ENCODE results near the gene TMTC3. TPM values are rescaled to one million over a fixed set of nuclear protein-coding genes. Genes with fewer than 3 reads are reported as not detected.

The TMTC3 gene
- total RNA-seq, 2 donors from 2014 or later: 14.6 to 16.8 TPM

GRCh38 chr12:88192426-88192825, 50.3 kb downstream of the TMTC3 start:
- no peaks in the 10 kb centered on the region for H3K27me3 ChIP-seq
- H3K9me3 ChIP-seq: no peaks in the 10 kb centered on the region
- H3K4me1 ChIP-seq: no peaks in the 10 kb centered on the region
- H3K27ac ChIP-seq: no peak overlapping the region
- DNase-seq: no peak
- no peaks in the 10 kb centered on the region for H3K36me3 ChIP-seq
- intact Hi-C loops (cut with DNase I): no loop called here
- no peak overlapping the region for H3K9ac ChIP-seq (ENCODE audit: low read depth in 2 of 2, low read length in 2 of 2)
- no peak for TF ChIP-seq CTCF (IDR thresholded peaks at IDR 0.05)
- no peak overlapping the region for H3K4me3 ChIP-seq

GRCh38 chr12:88194868-88195267, 52.8 kb downstream of the TMTC3 start:
- intact Hi-C loops (cut with DNase I): no loop called here
- Histone ChIP-seq H3K9ac (ENCODE audit: low read depth in 2 of 2, low read length in 2 of 2) (no peak overlapping the region), H3K9me3 (no peaks in the 10 kb centered on the region), H3K27ac (no peak overlapping the region), H3K36me3 (no peaks in the 10 kb centered on the region), H3K4me1 (no peaks in the 10 kb centered on the region), H3K4me3 (no peak overlapping the region), H3K27me3 (no peaks in the 10 kb centered on the region)
- TF ChIP-seq CTCF (IDR thresholded peaks at IDR 0.05): no peak
- DNase-seq: no peak

GRCh38 chr12:88200029-88200428, 57.9 kb downstream of the TMTC3 start:
- Histone ChIP-seq H3K9ac (ENCODE audit: low read depth in 2 of 2, low read length in 2 of 2) (no peak overlapping the region), H3K4me1 (no peaks in the 10 kb centered on the region), H3K27me3 (no peaks in the 10 kb centered on the region), H3K27ac (no peak overlapping the region), H3K9me3 (no peaks in the 10 kb centered on the region), H3K36me3 (no peaks in the 10 kb centered on the region), H3K4me3 (no peak overlapping the region)
- no peak for DNase-seq
- no peak for TF ChIP-seq CTCF (IDR thresholded peaks at IDR 0.05)
- intact Hi-C loops (cut with DNase I): no loop called here

- no peak for TF ChIP-seq CTCF (IDR thresholded peaks at IDR 0.05)
- H3K9me3 ChIP-seq: no peaks in the 10 kb centered on the region
- no peak overlapping the region for H3K4me3 ChIP-seq
- H3K36me3 ChIP-seq: no peaks in the 10 kb centered on the region
- no peaks in the 10 kb centered on the region for H3K4me1 ChIP-seq
- H3K9ac ChIP-seq (ENCODE audit: low read depth in 2 of 2, low read length in 2 of 2): no peak overlapping the region
- intact Hi-C loops (cut with DNase I): no loop called here
- H3K27me3 ChIP-seq: no peaks in the 10 kb centered on the region
- DNase-seq: no peak
- no peak overlapping the region for H3K27ac ChIP-seq
Measured at GRCh38 chr12:88202500-88202899, 60.4 kb downstream of the TMTC3 start.

GRCh38 chr12:88206601-88207000, 64.5 kb downstream of the TMTC3 start:
- no peak overlapping the region for H3K27ac ChIP-seq
- intact Hi-C loops (cut with DNase I): no loop called here
- TF ChIP-seq CTCF (IDR thresholded peaks at IDR 0.05): no peak
- DNase-seq: no peak
- H3K27me3 ChIP-seq: no peaks in the 10 kb centered on the region
- no peak overlapping the region for H3K9ac ChIP-seq (ENCODE audit: low read depth in 2 of 2, low read length in 2 of 2)
- H3K4me1 ChIP-seq: no peaks in the 10 kb centered on the region
- H3K4me3 ChIP-seq: no peak overlapping the region
- no peaks in the 10 kb centered on the region for H3K36me3 ChIP-seq
- no peaks in the 10 kb centered on the region for H3K9me3 ChIP-seq

Data from colonic mucosa (tissue), 4 donors.